ENCODE measurements around the gene CTBP1. TPM values are rescaled to one million over a fixed set of nuclear protein-coding genes. Genes with fewer than 3 reads are reported as not detected.
A peak's percentile ranks its signal among the peaks of the same experiment; 100 is the strongest.

CTBP1 gene
- total RNA-seq: 321 and 431 TPM in 2 replicates
- polyA plus RNA-seq: 152 and 174 TPM in 2 replicates

DNA sequence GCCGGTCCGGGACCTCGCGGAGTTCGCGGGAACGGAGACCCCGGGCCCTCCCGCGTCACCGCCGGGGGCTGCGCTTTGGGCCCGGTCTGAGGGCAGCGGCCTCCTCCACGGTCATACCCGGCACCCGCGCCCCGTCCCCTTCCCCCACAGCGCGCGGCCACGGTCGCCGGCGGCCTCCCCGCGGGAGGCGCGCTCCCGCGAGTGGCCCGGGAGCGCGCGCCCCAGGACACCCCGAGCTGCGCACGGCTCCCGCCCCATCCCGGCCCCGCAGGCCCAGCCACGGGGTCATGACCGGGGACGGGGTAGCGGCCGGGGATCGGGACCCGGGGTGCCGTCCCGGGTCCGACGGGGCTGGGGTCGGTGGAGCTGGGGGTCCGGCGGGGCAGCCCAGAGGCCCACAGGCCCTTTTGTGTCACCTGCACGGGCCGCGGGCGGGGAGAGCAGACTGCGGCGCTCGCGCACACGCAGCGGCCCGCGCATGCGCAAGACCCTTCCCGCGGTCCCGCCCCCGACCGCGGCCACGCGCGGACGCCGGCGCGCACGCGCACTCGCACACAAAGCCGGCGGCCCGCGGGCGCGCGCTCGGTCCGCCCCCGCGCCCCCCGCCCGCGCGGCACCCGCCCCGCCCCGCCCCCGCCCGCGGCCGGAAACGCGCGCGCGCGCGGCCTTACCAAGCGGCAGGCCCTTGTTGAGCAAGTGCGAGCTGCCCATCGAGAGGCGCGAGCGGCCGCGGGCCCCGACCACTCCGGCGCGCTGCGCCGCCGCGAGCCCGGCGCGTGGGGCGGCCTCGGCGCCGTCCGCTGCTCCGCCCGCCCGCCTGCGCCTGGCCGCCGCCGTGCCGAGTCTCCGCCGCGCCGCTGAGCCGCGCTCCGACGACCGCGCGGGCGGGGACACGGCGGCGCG is at the start of gene CTBP1:
Gene CTBP1 (minus strand): TSS at position 886 of the 903 bp plus-strand sequence. CDS start 7,799 bp downstream, outside the sequence.
- peaks cover 14% of the 10 kb centered on the region for H3K4me1 ChIP-seq (ENCODE audit: low read depth)
- peak within 1 kb of the TSS; percentile 95 for H3K27ac ChIP-seq
- H3K27me3 ChIP-seq: no peaks in the 10 kb centered on the region
- peak; percentile 88 to 91 for DNase-seq (ENCODE audit: low read depth in 1 of 2, low spot score in 1 of 2)
- H3K36me3 ChIP-seq: no peaks in the 10 kb centered on the region
- TF ChIP-seq, protein P1, sequence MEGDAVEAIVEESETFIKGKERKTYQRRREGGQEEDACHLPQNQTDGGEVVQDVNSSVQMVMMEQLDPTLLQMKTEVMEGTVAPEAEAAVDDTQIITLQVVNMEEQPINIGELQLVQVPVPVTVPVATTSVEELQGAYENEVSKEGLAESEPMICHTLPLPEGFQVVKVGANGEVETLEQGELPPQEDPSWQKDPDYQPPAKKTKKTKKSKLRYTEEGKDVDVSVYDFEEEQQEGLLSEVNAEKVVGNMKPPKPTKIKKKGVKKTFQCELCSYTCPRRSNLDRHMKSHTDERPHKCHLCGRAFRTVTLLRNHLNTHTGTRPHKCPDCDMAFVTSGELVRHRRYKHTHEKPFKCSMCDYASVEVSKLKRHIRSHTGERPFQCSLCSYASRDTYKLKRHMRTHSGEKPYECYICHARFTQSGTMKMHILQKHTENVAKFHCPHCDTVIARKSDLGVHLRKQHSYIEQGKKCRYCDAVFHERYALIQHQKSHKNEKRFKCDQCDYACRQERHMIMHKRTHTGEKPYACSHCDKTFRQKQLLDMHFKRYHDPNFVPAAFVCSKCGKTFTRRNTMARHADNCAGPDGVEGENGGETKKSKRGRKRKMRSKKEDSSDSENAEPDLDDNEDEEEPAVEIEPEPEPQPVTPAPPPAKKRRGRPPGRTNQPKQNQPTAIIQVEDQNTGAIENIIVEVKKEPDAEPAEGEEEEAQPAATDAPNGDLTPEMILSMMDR (IDR thresholded peaks at IDR 0.05; ENCODE audit: low read depth, low read length): no peak
- no peaks in the 10 kb centered on the region for H3K9me3 ChIP-seq (ENCODE audit: low read depth)
- peak within 1 kb of the TSS; percentile 97 for H3K4me3 ChIP-seq

DNA sequence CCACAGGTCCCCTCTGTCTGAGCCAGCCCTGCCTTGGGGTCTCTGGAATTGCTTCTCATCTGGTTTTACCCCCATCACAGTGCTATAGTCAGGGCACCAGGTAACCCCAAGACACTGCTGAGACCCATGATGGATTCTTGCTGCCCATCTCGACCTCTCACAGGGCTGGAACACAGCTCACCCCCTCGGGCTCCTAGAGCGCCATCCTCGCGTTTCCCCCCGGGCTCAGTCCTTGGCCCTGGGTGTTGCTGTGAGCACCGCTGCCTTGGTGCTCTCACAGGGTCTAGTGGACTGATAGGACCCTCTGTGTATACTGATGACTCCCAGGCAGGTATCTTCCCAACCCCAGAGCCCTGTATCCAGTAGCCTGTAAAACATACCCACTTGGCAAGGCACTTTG is 49.5 kb upstream of the CTBP1 start:
- no peaks in the 10 kb centered on the region for H3K36me3 ChIP-seq
- no peaks in the 10 kb centered on the region for H3K27me3 ChIP-seq
- H3K27ac ChIP-seq: no peak overlapping the region
- no peaks in the 10 kb centered on the region for H3K4me1 ChIP-seq (ENCODE audit: low read depth)
- H3K9me3 ChIP-seq (ENCODE audit: low read depth): no peaks in the 10 kb centered on the region
- DNase-seq (ENCODE audit: low read depth in 1 of 2, low spot score in 1 of 2): no peak
- H3K4me3 ChIP-seq: no peak overlapping the region
- TF ChIP-seq, protein P1 (IDR thresholded peaks at IDR 0.05; ENCODE audit: low read depth, low read length): no peak

DNA sequence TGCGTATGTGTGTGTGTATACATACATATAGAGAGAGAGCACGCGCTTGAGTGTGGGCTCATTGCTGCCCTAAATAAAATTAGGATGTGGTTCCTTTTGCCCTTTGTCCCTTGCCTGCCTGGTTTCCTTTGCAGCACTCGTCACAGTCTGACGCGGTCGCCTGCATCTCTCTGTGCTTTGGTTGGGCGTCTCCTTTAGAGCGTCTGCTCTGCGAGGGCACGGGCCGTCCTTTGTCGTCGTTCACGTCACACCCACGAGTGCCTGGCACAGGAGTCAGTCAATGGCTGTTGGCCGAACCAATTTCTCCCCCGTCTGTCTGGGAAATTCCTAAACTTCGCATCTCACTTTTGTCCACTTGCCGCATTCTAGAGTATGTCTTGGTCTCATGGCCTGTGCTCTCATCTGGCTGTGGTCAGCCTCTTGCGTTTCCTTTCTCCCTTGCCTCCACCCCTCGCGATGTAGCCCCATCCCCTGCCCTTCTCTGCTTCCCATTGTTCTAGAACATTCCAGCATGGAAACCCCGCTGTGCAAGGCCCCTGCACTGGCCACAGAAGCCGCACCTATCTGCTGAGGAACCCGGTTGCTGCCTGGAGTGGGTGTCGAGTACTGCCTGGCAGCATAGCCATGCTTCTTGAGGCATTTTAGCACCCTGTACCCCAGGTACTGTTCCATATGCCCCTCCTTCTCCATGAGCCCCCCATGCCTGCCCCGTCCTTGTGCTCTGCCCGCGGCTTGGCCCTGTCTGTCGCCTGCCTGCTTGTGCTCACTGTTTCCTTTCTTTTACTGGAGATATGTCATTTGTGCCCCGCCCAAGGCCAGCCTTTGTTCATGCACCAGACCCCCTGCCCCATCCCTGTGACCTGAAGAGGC is 48.8 kb upstream of the CTBP1 start:
- no peak overlapping the region for H3K4me3 ChIP-seq
- H3K9me3 ChIP-seq (ENCODE audit: low read depth): no peaks in the 10 kb centered on the region
- no peaks in the 10 kb centered on the region for H3K27me3 ChIP-seq
- TF ChIP-seq, protein P1 (IDR thresholded peaks at IDR 0.05; ENCODE audit: low read depth, low read length): no peak
- DNase-seq (ENCODE audit: low read depth in 1 of 2, low spot score in 1 of 2): no peak
- no peak overlapping the region for H3K27ac ChIP-seq
- H3K4me1 ChIP-seq (ENCODE audit: low read depth): no peaks in the 10 kb centered on the region
- no peaks in the 10 kb centered on the region for H3K36me3 ChIP-seq

DNA sequence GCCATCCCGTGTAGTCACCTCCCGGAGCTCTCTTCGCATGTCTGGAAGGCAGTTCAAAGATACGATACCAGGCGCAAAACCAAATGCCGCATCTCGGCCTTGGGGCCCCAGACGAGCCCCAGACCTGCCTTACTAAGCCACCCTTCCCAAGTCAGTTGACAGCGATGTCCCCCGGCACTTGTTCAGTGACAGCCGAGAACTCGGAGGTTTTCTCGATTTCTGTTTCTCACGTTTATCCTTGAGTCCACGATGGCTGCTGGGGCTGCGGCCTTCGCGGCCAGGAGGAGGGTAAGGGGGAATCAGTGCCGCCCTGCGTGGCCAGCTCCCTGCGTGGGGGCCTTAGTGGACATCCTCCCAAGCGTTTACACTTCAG is 48.1 kb upstream of the CTBP1 start:
- H3K27me3 ChIP-seq: no peaks in the 10 kb centered on the region
- H3K4me1 ChIP-seq (ENCODE audit: low read depth): no peaks in the 10 kb centered on the region
- no peak for DNase-seq (ENCODE audit: low read depth in 1 of 2, low spot score in 1 of 2)
- no peaks in the 10 kb centered on the region for H3K9me3 ChIP-seq (ENCODE audit: low read depth)
- H3K36me3 ChIP-seq: no peaks in the 10 kb centered on the region
- no peak overlapping the region for H3K4me3 ChIP-seq
- no peak overlapping the region for H3K27ac ChIP-seq
- TF ChIP-seq, protein P1 (IDR thresholded peaks at IDR 0.05; ENCODE audit: low read depth, low read length): no peak

DNA sequence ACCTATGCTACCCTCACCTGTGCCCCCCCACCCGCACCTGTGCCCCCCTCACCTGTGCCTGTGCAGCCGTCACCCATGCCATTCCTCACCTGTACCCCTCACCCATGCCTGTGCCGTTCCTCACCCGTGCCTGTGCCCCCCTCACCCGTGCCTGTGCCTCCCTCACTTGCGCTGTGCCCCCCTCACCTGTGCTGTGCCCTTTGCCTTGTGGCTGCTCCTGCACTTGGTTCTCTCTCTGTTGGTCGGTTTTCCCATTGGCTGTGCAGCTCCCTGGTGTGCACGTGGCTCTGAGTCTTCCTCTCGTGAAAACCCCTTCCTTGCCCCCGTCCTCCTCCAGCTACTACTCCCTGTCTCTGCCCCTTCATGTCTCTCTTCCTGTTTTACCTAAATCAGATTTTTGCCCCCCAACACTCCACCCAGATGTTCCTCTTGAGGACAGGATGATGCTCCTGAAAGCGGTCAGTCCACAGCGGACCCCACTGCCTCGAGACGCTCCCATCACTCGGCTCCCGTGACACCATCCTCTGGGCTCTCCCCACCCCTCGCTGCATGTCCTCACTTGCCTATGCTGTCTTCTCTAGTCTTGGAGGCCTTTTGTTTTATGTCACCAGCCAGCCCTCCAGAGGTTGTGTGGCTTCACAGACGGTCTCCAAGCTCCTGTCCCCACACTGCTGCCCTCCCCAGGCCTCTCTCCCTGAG is 47.5 kb upstream of the CTBP1 start:
- no peak overlapping the region for H3K27ac ChIP-seq
- TF ChIP-seq, protein P1 (IDR thresholded peaks at IDR 0.05; ENCODE audit: low read depth, low read length): no peak
- peaks cover 4% of the 10 kb centered on the region for H3K4me1 ChIP-seq (ENCODE audit: low read depth)
- H3K27me3 ChIP-seq: no peaks in the 10 kb centered on the region
- no peaks in the 10 kb centered on the region for H3K9me3 ChIP-seq (ENCODE audit: low read depth)
- no peak overlapping the region for H3K4me3 ChIP-seq
- no peak for DNase-seq (ENCODE audit: low read depth in 1 of 2, low spot score in 1 of 2)
- no peaks in the 10 kb centered on the region for H3K36me3 ChIP-seq
